Epithelial cell of esophagus (primary cell): ENCODE data around the gene TSHZ2.

Experiments used
- DNase-seq: peaks from one replicate; pipeline ENCODE4 v3.0.0; 2010; ENCODE audit warnings: low read depth
- H3K4me3 ChIP-seq: 2 replicates; pipeline ENCODE4 v1.5.1; 2011; ENCODE audit warnings: mild to moderate bottlenecking, low read length, control low read depth
- TF ChIP-seq, protein P1 (sequence below): IDR thresholded peaks from 2 replicates; pipeline ENCODE4 v1.5.1; 2011; ENCODE audit warnings: low read depth, mild to moderate bottlenecking, low read length, control low read depth, inconsistent platforms; ENCODE audit not compliant: insufficient read depth; ENCODE audit errors: missing control alignments

The TSHZ2 gene

DNA sequence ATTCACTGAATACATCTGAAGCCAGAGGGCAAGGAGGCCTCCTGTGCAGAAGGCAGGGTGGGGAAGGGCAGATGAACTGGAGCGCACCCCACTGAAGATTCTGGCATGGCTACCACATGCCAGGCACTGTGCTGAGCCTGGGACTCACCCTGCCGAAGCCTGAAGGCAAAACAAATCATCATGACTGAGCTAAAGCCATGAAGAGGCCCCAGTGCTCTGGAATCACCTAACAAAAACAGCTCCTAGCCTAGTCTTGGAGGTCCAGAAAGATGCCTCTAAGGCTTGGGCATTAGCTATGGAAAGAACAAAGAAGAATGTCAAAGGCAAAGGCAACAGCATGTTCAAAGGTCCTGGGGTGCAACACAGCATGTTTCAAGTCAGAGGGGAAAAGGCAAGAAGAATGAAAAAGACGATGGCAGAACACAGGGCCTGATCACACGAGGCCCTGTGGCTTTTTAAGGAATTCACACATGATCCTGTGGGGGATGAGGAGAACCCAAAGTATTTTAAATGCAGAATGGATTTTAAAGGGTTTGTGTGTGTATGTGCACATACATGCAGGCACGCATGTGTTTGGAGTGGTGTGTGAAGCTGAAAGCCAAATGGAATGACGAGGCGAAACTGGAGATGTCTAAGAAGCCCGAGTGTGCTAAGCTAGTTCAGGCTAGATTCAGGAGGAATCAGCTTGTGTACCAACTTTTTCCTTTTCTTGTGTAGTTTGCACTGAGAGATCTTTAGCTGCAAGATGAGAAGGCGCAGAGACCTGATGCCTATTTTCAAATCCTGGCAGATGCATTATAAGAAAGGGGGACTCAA, 360.1 kb downstream of the TSHZ2 start:
- no peak for DNase-seq
- TF ChIP-seq, protein P1, sequence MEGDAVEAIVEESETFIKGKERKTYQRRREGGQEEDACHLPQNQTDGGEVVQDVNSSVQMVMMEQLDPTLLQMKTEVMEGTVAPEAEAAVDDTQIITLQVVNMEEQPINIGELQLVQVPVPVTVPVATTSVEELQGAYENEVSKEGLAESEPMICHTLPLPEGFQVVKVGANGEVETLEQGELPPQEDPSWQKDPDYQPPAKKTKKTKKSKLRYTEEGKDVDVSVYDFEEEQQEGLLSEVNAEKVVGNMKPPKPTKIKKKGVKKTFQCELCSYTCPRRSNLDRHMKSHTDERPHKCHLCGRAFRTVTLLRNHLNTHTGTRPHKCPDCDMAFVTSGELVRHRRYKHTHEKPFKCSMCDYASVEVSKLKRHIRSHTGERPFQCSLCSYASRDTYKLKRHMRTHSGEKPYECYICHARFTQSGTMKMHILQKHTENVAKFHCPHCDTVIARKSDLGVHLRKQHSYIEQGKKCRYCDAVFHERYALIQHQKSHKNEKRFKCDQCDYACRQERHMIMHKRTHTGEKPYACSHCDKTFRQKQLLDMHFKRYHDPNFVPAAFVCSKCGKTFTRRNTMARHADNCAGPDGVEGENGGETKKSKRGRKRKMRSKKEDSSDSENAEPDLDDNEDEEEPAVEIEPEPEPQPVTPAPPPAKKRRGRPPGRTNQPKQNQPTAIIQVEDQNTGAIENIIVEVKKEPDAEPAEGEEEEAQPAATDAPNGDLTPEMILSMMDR, result no peak
- no peak overlapping the region for H3K4me3 ChIP-seq

DNA sequence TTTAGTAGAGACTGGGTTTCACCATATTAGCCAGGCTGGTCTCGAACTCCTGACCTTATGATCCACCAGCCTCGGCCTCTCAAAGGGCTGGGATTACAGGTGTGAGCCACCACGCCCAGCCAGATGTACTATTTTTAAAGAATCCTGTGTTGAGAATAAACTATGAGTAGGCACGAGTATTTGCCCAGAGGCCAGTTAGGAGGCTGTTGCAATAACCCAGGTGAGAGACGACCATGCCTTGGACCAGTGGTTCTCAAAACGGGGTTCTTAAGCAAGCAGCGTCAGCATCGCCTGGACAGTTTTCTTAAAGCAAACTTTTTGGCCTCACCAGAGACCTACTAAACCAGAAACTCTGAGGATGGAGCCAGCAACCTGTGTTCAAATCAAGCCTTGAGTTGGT, 362.7 kb downstream of the TSHZ2 start:
- DNase-seq, result no peak
- TF ChIP-seq, protein P1, result no peak
- H3K4me3 ChIP-seq, result no peak overlapping the region

DNA sequence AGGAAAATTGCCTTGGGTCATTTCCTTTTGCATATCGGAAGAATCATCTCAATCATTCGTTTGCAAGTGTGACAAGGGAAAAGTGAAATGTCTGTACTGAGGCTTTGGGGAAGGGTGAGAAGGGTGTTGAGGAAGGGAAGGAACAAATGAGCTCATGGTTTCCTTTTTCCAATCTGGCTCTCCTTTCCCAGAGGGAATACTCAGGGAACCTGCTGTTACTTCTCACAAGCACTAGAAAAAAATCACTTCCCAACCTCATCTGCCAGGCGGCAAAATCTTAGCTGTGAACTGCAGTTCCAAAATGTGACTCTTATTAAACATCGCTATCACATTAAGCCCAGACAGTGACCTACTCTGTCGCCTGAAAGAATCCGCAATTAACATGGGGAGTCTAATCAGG, 363.4 kb downstream of the TSHZ2 start:
- DNase-seq, result no peak
- TF ChIP-seq, protein P1, result no peak
- no peak overlapping the region for H3K4me3 ChIP-seq

DNA sequence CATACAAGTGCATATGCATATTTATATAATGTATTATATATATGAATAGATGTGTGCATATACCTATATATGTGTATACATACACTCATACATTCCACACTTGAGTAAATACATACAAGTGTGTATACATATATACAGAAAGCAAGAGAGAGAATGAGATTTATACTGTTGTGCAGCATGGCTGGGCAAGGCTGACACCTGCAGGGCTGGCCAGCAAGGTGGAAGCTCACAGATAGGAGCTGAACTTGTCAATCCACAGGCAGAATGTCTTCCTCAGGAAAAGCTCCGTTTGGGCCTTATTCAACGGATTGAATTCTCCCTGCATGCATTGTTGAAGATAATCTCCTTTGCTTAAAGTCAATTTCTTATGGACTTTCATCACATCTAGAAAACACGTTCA, 364.7 kb downstream of the TSHZ2 start:
- DNase-seq, result no peak
- TF ChIP-seq, protein P1, result no peak
- no peak overlapping the region for H3K4me3 ChIP-seq

DNA sequence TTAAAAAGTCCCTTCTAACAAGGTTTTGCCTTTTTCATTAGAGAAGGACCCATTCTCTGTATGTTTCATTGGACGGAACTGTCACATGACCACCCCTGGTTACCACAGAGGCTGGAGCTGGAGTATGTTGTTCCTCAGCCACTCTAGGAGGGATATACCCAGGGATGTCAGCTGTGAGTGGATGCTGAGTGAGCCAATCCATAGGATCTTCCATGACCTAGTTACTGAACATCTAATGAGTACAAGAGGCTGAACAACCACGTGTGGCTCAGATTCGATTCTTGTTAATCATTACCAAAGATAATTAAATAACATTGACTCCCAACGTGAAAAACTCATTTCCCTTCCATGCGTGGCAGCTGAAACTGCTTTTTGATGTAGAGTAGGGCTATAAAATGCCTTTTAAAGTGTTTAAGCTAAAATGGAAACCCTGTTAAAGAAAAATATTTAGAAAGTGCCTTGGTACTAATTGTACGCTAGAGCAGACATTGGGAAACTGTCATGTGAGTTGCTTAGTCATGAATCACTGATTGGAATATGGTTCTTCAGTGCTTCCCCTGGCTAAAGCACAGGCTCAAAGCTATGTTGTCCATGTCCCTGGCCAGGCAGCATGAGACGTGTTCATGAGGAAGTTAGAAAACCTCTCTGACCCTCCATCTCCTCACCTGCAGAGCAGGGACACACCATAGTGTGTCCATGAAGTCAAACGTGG, 365.4 kb downstream of the TSHZ2 start:
- TF ChIP-seq, protein P1, result no peak
- no peak overlapping the region for H3K4me3 ChIP-seq
- DNase-seq, result no peak

DNA sequence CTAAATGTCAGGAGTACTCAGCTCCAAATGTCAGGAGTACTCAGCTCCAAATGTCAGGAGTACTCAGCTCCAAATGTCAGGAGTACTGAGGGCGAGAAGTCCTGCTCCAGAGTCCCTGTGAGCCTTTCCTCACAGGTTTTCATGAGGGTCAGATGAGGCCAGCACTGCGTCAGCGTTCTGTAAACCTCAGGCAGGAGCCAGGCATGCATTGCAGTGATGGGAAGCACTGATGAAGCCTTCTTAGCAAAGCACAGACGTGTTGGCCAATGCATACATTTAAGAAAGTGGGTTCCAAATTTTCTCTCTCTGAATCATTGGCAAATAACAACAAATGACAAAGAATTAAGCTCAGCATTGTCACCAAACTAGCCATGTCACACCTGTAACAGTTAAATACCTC, 366.6 kb downstream of the TSHZ2 start:
- no peak overlapping the region for H3K4me3 ChIP-seq
- TF ChIP-seq, protein P1, result no peak
- DNase-seq, result no peak

DNA sequence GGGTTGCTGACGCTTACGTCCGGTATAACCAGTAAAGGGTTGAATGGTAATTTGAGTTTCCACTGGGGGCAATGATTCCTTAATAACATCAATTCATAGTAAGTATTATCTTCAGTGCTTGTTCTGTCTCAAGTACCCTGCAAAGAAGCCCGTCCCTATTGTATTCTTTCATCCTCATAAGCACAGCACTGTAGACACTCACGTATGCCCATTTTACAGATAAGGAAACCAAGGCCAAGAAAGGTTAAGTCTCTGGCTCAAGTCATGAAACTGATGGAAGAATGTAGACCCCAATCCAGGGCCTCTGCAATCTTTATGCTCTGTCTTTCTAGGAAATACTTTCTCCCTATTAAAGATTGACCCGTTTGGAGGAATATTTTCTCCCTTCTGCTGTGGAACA, 370.3 kb downstream of the TSHZ2 start:
- TF ChIP-seq, protein P1, result no peak
- no peak overlapping the region for H3K4me3 ChIP-seq
- DNase-seq, result no peak
